OCI-LY1 (cell line): Measurements from ENCODE around the gene CDKL5.

Experiments
- EZH2 ChIP-seq: fragments of 200-600 bp; sonication (generic), shearing (Covaris generic); IDR thresholded peaks from 2 replicates; pipeline ENCODE4 v1.8.0; 2017; ENCODE audit warnings: borderline replicate concordance, mixed run types, mild to moderate bottlenecking, antibody characterized with exemption, low read length, moderate library complexity, mixed read lengths
- TF ChIP-seq, protein P1 (sequence below): fragments of 200-600 bp; sonication (generic), shearing (Covaris generic); IDR thresholded peaks from 2 replicates; pipeline ENCODE4 v1.5.1; 2017; ENCODE audit warnings: mild to moderate bottlenecking, antibody characterized with exemption, low read length, moderate library complexity, mixed read lengths

DNA sequence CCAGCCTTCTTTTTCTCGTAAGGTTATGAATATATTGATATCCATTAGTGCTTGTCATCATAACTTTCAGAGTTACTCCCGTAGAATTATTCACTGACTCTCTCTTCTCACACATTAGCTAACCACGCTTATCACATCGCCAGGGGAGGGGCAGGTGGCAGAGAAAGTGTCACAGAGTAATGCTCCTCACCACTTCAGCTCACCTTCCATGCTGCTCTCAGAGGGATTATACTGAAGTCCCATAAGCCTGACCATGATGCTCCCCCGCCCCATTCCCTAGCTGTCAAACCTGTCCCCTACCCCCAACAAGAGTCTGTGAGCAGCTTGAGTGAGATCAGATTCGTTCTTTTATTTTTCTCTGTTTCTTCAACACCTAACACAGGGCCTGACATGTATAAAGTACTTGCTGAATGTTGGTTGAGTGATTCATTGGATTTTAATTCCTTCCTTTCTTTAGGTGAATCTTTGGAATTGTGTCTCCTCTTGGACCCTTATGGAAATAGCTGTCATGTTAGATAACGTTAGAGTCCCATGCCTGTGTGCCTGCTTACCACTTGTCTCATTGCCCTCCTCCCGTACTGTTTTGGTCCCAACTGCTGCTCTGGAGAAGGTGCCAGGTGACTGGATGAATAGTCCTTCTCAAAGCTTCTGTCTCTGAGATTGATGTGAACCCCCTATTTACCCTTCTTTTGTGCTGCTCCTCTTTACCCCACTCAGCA is 191.4 kb downstream of the CDKL5 start:
- TF ChIP-seq, protein P1, sequence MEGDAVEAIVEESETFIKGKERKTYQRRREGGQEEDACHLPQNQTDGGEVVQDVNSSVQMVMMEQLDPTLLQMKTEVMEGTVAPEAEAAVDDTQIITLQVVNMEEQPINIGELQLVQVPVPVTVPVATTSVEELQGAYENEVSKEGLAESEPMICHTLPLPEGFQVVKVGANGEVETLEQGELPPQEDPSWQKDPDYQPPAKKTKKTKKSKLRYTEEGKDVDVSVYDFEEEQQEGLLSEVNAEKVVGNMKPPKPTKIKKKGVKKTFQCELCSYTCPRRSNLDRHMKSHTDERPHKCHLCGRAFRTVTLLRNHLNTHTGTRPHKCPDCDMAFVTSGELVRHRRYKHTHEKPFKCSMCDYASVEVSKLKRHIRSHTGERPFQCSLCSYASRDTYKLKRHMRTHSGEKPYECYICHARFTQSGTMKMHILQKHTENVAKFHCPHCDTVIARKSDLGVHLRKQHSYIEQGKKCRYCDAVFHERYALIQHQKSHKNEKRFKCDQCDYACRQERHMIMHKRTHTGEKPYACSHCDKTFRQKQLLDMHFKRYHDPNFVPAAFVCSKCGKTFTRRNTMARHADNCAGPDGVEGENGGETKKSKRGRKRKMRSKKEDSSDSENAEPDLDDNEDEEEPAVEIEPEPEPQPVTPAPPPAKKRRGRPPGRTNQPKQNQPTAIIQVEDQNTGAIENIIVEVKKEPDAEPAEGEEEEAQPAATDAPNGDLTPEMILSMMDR = no peak
- no peak for TF ChIP-seq EZH2
